Mesodermal cell (in vitro differentiated cells): ENCODE measurements around the gene ANKRD10.

ENCODE experiments used
- H3K27ac ChIP-seq: 2 replicates; pipeline ENCODE4 v1.7.0; 2013; ENCODE audit warnings: mild to moderate bottlenecking, low read depth, low read length, moderate library complexity; ENCODE audit not compliant: severe bottlenecking
- H3K36me3 ChIP-seq: 2 replicates; pipeline ENCODE4 v1.7.1; 2013; ENCODE audit warnings: mild to moderate bottlenecking, low read length, moderate library complexity; ENCODE audit not compliant: control insufficient read depth, insufficient read depth
- H3K4me1 ChIP-seq: one replicate; pipeline ENCODE4 v1.7.1; 2013; ENCODE audit warnings: mild to moderate bottlenecking, low read length; ENCODE audit not compliant: insufficient read depth, control insufficient read depth, poor library complexity, severe bottlenecking
- H3K4me3 ChIP-seq: 2 replicates; pipeline ENCODE4 v1.7.0; 2013; ENCODE audit warnings: low read length, control low read depth, mild to moderate bottlenecking; ENCODE audit not compliant: insufficient read depth, poor library complexity, severe bottlenecking; ENCODE audit errors: extremely low read depth
- H3K9me3 ChIP-seq: 2 replicates; pipeline ENCODE4 v1.7.1; 2013; ENCODE audit warnings: mild to moderate bottlenecking, low read length, moderate library complexity; ENCODE audit not compliant: control insufficient read depth
- WGBS, 2 experiments: methylation state at CpG; one replicate each; pipeline ENCODE4 v1.1.5; 2013; ENCODE audit warnings: missing lambda C conversion rate in 2 of 2; ENCODE audit not compliant: insufficient coverage in 2 of 2; 5-methylcytosine and 5-hydroxymethylcytosine counted together

Gene ANKRD10

DNA sequence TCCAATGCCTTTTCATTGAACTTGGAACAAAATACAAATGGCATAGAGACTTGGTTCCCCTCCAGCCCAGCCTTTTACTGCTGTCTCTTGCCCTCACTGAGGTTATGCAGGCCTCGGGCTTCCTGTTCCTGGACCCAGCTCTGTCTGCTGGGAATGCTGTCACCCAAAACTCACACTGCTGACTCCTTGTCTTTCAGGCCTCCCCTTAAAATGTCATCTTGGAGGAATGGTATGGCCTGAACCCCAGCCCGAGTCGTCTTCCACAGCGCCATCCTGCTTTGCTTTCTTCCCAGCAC is 9.7 kb upstream of the ANKRD10 start:
- no peaks in the 10 kb centered on the region for H3K9me3 ChIP-seq
- H3K36me3 ChIP-seq = no peaks in the 10 kb centered on the region
- H3K4me3 ChIP-seq = no peak overlapping the region
- WGBS, 2 experiments = 90 to 100% methylated on average over 2 to 4 of the region's 4 CpGs
- no peaks in the 10 kb centered on the region for H3K4me1 ChIP-seq
- no peak overlapping the region for H3K27ac ChIP-seq

DNA sequence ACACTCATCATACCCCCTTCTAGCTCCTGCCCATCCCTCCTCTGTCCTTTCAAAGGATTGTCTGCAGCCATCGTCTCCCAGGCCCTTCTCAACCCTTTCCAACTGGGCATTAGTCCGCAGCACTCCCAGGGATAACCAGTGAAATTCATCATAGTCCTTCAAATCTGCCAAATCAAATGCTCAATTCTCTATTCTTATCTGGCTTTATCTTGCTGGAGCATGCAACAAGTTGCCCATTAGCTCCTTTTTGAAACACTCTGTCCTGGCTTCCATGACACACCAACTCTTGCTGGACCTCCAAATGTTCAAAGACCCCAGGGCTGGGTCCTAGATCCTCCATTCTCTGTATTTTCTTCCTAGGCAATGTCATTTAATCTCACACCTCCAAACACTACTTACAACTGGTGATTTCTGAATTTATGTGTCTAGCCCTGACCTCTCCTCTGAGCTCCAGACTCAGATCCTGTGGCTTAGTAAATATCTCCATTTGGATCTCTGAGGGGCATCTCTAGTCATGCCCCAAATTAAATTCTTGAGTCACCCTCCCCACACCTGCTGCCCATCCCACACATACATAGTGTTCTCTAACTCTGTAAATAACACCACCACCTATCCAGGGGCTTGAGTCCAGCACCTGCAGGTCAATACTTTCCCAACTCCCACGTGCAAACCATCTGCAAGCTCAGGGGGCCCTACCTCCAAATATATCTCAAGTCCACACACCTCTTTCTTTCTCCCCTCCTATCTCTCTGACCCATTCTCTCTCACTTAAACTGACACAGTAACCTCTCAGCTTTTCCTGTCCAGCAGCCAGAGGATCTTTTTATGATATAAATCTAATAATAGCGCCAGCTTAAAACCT is 9.1 kb upstream of the ANKRD10 start:
- H3K9me3 ChIP-seq = no peaks in the 10 kb centered on the region
- no peaks in the 10 kb centered on the region for H3K4me1 ChIP-seq
- no peak overlapping the region for H3K4me3 ChIP-seq
- 92 to 95% methylated on average over 3 to 4 of the region's 4 CpGs for WGBS, 2 experiments
- H3K27ac ChIP-seq = no peak overlapping the region
- no peaks in the 10 kb centered on the region for H3K36me3 ChIP-seq

GRCh38 chr13:110923086-110923485 is 8.2 kb upstream of the ANKRD10 start:
- WGBS, 2 experiments = 82 to 89% methylated on average over 5 to 7 of the region's 7 CpGs
- Histone ChIP-seq H3K9me3 (no peaks in the 10 kb centered on the region), H3K4me3 (no peak overlapping the region), H3K27ac (no peak overlapping the region), H3K4me1 (no peaks in the 10 kb centered on the region), H3K36me3 (no peaks in the 10 kb centered on the region)

GRCh38 chr13:110922506-110922905 is 7.6 kb upstream of the ANKRD10 start:
- no peak overlapping the region for H3K4me3 ChIP-seq
- no peak overlapping the region for H3K27ac ChIP-seq
- H3K4me1 ChIP-seq = no peaks in the 10 kb centered on the region
- H3K36me3 ChIP-seq = no peaks in the 10 kb centered on the region
- H3K9me3 ChIP-seq = no peaks in the 10 kb centered on the region
- 66 to 72% methylated on average over 5 to 7 of the region's 8 CpGs for WGBS, 2 experiments

DNA sequence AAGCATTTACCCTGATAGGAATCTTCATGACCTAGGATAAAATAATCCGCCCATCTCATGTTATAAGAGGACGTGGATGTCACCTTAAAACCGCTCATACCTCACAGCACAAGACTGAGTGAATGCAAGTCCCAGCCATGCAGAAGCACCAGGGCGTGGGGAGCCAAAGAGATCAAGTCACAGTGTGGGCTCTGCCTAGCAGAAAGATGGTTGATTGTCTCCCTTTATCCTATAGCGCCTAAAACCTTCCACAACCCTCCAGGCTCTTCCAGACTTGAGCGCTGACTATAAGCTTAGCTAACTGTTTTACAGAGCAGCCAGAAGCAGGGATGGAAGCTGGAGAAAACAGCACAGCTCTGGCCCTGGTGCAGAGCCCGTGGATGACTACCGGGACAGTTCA is 6.8 kb upstream of the ANKRD10 start:
- 92 to 93% methylated on average over 6 of the region's 8 CpGs for WGBS, 2 experiments
- H3K36me3 ChIP-seq = no peaks in the 10 kb centered on the region
- H3K9me3 ChIP-seq = no peaks in the 10 kb centered on the region
- no peaks in the 10 kb centered on the region for H3K4me1 ChIP-seq
- no peak overlapping the region for H3K27ac ChIP-seq
- no peak overlapping the region for H3K4me3 ChIP-seq

GRCh38 chr13:110921209-110921608 is 6.3 kb upstream of the ANKRD10 start:
- no peaks in the 10 kb centered on the region for H3K36me3 ChIP-seq
- H3K4me3 ChIP-seq = no peak overlapping the region
- 85 to 86% methylated on average over 5 to 12 of the region's 13 CpGs for WGBS, 2 experiments
- no peak overlapping the region for H3K27ac ChIP-seq
- H3K4me1 ChIP-seq = no peaks in the 10 kb centered on the region
- H3K9me3 ChIP-seq = no peaks in the 10 kb centered on the region

- Histone ChIP-seq H3K36me3 (no peaks in the 10 kb centered on the region), H3K27ac (no peak overlapping the region), H3K4me1 (no peaks in the 10 kb centered on the region), H3K9me3 (no peaks in the 10 kb centered on the region), H3K4me3 (no peak overlapping the region)
- 98 to 100% methylated on average over 2 to 4 of the region's 5 CpGs for WGBS, 2 experiments
These were observed 5.2 kb upstream of the ANKRD10 start for GRCh38 chr13:110920038-110920437.

- Histone ChIP-seq H3K4me1 (peaks cover 8% of the 10 kb centered on the region), H3K36me3 (peaks cover 8% of the 10 kb centered on the region), H3K4me3 (peak overlapping the region; percentile 68), H3K9me3 (no peaks in the 10 kb centered on the region), H3K27ac (peak overlapping the region; percentile 99)
- WGBS, 2 experiments = 67 to 86% methylated on average over 2 to 3 of the region's 9 CpGs
These were observed 1.7 kb upstream of the ANKRD10 start for GRCh38 chr13:110916301-110917142.

DNA sequence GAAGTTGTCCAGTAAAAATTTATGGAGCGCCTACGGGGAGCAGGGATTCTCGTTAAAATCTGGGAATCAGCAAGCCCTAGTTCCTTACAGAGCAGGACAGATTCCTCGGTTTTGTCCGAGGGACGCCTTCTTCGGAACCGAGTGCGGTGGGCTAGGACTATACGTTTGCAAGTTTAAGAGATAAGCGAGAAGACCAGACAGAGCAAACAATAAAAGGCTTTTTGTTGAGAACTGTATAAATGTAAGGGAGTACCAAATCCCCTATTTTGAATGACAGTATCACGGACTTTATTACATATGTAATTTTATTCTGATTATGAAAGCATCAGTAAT is 971 bp upstream of the ANKRD10 start:
- peak overlapping the region; percentile 68 for H3K4me3 ChIP-seq
- H3K4me1 ChIP-seq = peaks cover 9% of the 10 kb centered on the region
- no peaks in the 10 kb centered on the region for H3K9me3 ChIP-seq
- 0% methylated on average over 5 of the region's 12 CpGs for whole genome bisulfite sequencing, 2 experiments
- H3K36me3 ChIP-seq = peaks cover 15% of the 10 kb centered on the region
- peak overlapping the region; percentile 99 for H3K27ac ChIP-seq

DNA sequence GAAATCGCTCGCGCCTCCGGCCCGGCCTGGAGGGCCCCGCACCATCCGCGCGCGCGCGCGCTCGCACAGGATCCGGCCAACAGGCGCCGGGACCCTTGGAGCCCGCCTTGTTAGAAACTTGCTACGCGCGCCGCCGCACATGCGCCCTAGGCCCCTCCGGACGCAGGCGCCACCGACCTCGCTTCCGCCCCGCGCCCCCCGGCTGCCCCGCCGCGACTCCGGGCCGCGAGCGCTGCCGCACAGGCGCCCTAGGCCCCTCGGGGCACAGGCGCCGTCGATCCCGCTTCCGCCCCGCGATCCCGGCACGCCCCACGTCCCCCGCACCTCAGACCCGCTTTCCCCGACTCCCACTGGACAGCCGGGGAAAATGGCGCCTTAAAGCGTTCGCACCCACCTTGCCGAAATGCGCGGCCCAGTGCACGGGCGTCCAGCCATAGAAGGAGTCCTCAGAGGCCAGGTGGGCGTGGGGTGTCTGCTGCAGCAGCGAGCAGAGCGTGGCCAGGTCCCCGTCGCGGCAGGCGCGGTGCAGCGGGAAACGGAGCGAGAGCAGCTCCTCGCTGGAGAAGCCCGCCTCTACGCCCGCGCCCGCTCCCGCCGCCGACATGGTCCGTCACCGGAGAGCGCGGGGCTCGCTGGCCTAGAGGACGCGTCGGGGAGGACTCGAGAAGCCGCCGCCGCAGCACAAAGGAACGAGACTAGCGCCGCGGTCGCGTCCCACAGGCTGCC is 375 bp downstream of the ANKRD10 start:
- H3K36me3 ChIP-seq = peaks cover 28% of the 10 kb centered on the region
- peaks cover 18% of the 10 kb centered on the region for H3K4me1 ChIP-seq
- 0% methylated on average over 56 to 76 of the region's 103 CpGs for WGBS, 2 experiments
- no peaks in the 10 kb centered on the region for H3K9me3 ChIP-seq
- H3K27ac ChIP-seq = peak overlapping the region; percentile 99
- H3K4me3 ChIP-seq = peak overlapping the region; percentile 74
